Epithelial cell of esophagus (primary cell): ENCODE results near the gene HOPX.
"Not testable (repeated sequence)": the region's sequence is repeated elsewhere in the genome, so short reads cannot be mapped to it uniquely, and the experiment has no call there.

Source experiments
- DNase-seq: peaks from one replicate; pipeline ENCODE4 v3.0.0; 2010; ENCODE audit warnings: low read depth
- H3K4me3 ChIP-seq: 2 replicates; pipeline ENCODE4 v1.5.1; 2011; ENCODE audit warnings: mild to moderate bottlenecking, low read length, control low read depth
- CTCF ChIP-seq: IDR thresholded peaks from 2 replicates; pipeline ENCODE4 v1.5.1; 2011; ENCODE audit warnings: low read depth, mild to moderate bottlenecking, low read length, control low read depth, inconsistent platforms; ENCODE audit not compliant: insufficient read depth; ENCODE audit errors: missing control alignments

The HOPX gene

GRCh38 chr4:56680266-56680665 lies 830 bp downstream of the HOPX start:
- no peak for TF ChIP-seq CTCF
- H3K4me3 ChIP-seq = peak overlapping the region; percentile 64
- no peak for DNase-seq

- H3K4me3 ChIP-seq = no peak overlapping the region
- no peak for DNase-seq
- no peak for TF ChIP-seq CTCF
Measured at GRCh38 chr4:56677711-56678110, 3.4 kb downstream of the HOPX start.

GRCh38 chr4:56674984-56675383 lies 6.1 kb downstream of the HOPX start:
- no peak overlapping the region for H3K4me3 ChIP-seq
- TF ChIP-seq CTCF = no peak
- DNase-seq = no peak

GRCh38 chr4:56671860-56672259 lies 9.2 kb downstream of the HOPX start:
- DNase-seq = peak; percentile 81
- no peak overlapping the region for H3K4me3 ChIP-seq

GRCh38 chr4:56671373-56671772 lies 9.7 kb downstream of the HOPX start:
- H3K4me3 ChIP-seq = no peak overlapping the region
- DNase-seq = no peak
- no peak for TF ChIP-seq CTCF

More at GRCh38 chr4:56671860-56672259, 9.2 kb downstream of the HOPX start:
- no peak for TF ChIP-seq CTCF

- DNase-seq = peak; percentile 54
- H3K4me3 ChIP-seq = no peak overlapping the region
- TF ChIP-seq CTCF = peak; percentile 65
Measured at GRCh38 chr4:56668267-56668666, 12.8 kb downstream of the HOPX start.

- not testable (repeated sequence) for DNase-seq, H3K4me3 ChIP-seq
Measured at GRCh38 chr4:56667396-56667795, 13.7 kb downstream of the HOPX start.

GRCh38 chr4:56666279-56666678 lies 14.8 kb downstream of the HOPX start:
- no peak overlapping the region for H3K4me3 ChIP-seq
- TF ChIP-seq CTCF = no peak
- no peak for DNase-seq
